Kidney epithelial cell (primary cell): ENCODE data around the gene RPTOR. TPM values are rescaled to one million over a fixed set of nuclear protein-coding genes. Genes with fewer than 3 reads are reported as not detected.

Source experiments
- DNase-seq: peaks from one replicate; pipeline ENCODE4 v3.0.0-alpha.2; 2010; ENCODE audit warnings: low read depth
- H3K27me3 ChIP-seq: 2 replicates; pipeline ENCODE4 v1.6.0; 2011; ENCODE audit warnings: low read length; ENCODE audit not compliant: control insufficient read depth, insufficient read depth
- H3K36me3 ChIP-seq: 2 replicates; pipeline ENCODE4 v1.5.1; 2011; ENCODE audit warnings: low read length; ENCODE audit not compliant: control insufficient read depth, insufficient read depth
- H3K4me3 ChIP-seq: 2 replicates; pipeline ENCODE4 v1.5.1; 2011; ENCODE audit warnings: low read depth, mild to moderate bottlenecking, control low read depth, low read length
- total RNA-seq: library from RNA; depleted of rRNA; stranded (reverse); fragments of >200 nt; gene quantifications from 2 replicates; pipeline ENCODE4 v1.2.3, GENCODE V29; 2015
- TF ChIP-seq, protein P1 (sequence below): IDR thresholded peaks from 2 replicates; pipeline ENCODE4 v1.5.1; 2011; ENCODE audit warnings: mild to moderate bottlenecking, moderate library complexity, low read length, control low read depth, inconsistent platforms; ENCODE audit not compliant: insufficient read depth, poor library complexity, severe bottlenecking

The RPTOR gene
- total RNA-seq, 1 donor from 2014 or later, result 22.7 TPM

DNA sequence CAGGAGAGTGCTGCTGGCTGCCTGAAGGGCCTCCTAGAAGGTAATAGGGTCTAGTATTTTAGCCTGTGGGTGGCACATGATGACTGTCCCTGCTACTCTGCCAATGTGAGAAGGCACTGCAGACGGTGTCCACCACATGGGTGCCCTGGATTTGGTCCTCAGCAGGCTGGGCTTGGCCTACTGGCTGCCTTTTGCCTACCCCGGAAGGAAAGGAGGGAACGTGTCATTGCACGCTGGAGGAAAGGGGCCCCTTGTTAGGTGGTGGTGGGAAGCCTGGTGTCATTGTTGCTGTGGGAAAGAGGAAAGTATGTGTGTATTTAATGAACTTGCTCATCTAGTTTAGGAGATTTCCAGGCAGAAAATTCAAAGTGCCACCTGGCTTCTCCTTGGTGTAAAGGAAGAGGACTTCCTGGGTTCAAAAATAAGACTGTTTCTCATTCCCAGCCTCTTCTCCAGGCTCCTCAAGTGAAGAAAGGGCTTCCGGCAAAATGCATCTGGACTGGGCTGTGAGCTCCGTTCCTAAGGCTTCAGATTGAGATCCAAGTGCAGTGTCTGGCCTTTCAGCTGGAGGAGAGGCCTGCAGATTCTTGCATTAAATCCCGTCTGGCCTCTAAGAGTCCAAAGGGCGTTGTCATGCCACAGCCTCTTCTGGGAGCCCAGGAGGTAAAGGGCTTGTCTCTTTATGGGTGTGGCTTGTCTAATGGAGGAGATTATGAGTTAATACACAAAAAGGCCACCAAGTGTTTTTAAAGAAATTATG lies 55.1 kb downstream of the RPTOR start:
- Histone ChIP-seq H3K27me3 (no peaks in the 10 kb centered on the region), H3K36me3 (no peaks in the 10 kb centered on the region), H3K4me3 (no peak overlapping the region)
- no peak for DNase-seq
- TF ChIP-seq, protein P1, sequence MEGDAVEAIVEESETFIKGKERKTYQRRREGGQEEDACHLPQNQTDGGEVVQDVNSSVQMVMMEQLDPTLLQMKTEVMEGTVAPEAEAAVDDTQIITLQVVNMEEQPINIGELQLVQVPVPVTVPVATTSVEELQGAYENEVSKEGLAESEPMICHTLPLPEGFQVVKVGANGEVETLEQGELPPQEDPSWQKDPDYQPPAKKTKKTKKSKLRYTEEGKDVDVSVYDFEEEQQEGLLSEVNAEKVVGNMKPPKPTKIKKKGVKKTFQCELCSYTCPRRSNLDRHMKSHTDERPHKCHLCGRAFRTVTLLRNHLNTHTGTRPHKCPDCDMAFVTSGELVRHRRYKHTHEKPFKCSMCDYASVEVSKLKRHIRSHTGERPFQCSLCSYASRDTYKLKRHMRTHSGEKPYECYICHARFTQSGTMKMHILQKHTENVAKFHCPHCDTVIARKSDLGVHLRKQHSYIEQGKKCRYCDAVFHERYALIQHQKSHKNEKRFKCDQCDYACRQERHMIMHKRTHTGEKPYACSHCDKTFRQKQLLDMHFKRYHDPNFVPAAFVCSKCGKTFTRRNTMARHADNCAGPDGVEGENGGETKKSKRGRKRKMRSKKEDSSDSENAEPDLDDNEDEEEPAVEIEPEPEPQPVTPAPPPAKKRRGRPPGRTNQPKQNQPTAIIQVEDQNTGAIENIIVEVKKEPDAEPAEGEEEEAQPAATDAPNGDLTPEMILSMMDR, result no peak

DNA sequence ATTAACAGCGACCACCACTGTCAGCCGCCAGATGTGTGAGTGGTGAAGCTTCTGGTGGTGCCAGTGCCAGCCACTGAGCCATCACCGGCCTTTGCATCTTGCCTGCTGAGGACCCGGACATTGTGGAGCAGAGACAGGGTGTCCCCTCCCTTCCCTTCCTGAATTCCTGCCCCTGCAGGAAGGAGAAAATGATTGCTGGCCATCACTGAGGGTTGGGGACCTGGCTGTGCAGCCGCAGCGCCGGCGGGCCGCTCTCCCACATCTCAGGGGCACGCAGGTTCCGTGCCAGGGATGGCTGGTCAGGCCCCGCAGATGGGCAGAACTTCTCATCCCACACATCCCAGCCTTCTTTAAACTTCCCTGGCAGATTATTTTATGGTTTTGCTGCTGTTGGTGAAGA lies 56.5 kb downstream of the RPTOR start:
- H3K27me3 ChIP-seq, result no peaks in the 10 kb centered on the region
- no peak overlapping the region for H3K4me3 ChIP-seq
- TF ChIP-seq, protein P1, result no peak
- H3K36me3 ChIP-seq, result no peaks in the 10 kb centered on the region
- DNase-seq, result no peak

DNA sequence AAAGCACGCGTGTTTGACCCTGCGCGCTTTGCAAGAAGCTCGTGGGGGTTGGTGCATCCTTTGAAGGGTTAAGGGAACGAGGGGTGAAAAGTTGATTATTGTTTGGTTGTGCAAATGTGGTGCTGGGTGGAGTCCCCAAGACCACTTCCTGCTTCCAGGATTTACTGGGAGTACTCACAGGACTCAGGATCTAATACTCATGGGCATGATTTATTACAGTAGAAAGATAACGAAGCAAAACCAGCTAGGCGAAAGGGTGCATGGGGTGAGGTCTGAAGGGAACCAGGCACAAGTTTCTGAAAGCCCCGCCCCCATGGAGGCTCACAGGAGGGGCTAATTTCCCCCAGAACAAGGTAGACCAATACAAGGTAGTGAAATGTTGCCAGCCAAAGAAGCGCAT lies 58.8 kb downstream of the RPTOR start:
- H3K27me3 ChIP-seq, result no peaks in the 10 kb centered on the region
- TF ChIP-seq, protein P1, result no peak
- no peak overlapping the region for H3K4me3 ChIP-seq
- H3K36me3 ChIP-seq, result no peaks in the 10 kb centered on the region
- DNase-seq, result no peak

DNA sequence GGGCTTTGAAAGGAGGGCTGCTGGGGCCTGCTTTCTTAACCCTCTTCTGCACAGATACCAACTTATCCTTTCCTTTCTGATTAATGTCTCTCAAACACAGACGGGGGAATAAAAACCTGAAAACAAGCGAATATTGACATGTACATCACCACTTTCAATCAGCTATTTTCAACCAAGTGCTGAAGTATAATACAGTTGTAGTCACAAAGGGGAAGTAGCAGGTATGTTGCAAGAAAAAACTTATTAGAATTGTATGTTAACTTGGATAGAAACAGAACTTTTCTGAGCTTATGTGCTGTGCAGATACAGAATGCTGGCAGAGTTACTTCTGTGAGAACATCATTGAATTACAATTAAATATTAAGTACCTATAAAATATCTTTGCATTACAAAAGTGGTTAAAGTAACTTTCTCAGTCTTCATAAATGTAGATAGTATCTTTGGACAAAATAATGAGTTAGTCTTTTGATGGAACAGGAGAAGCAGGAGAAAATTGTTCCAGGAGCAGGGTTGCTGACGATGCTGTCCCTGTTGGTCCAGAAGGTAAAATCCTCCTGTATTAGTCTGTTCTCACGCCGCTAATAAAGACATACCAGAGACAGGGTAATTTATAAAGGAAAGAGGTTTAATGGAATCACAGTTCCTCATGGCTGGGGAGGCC lies 59.5 kb downstream of the RPTOR start:
- no peaks in the 10 kb centered on the region for H3K36me3 ChIP-seq
- TF ChIP-seq, protein P1, result no peak
- DNase-seq, result no peak
- H3K4me3 ChIP-seq, result no peak overlapping the region
- H3K27me3 ChIP-seq, result no peaks in the 10 kb centered on the region

DNA sequence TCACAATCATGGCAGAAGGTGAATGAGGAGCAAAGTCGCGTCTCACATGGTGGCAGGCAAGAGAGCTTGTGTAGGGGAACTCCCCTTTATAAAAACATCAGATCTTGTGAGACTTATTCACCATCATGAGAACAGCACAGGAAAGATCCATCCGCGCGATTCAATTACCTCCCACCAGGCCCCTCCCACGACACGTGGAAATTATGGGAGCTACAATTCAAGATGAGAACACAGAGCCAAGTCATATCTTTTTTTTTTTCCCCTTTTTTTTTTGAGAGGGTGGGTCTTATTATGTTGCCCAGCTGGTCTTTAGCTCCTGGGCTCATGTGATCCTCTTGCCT lies 60.0 kb downstream of the RPTOR start:
- Histone ChIP-seq H3K36me3 (no peaks in the 10 kb centered on the region), H3K4me3 (no peak overlapping the region), H3K27me3 (no peaks in the 10 kb centered on the region)
- TF ChIP-seq, protein P1, result no peak
- DNase-seq, result no peak
